H1 (cell line): ENCODE measurements around the gene ARHGEF16. TPM values are rescaled to one million over a fixed set of nuclear protein-coding genes. Genes with fewer than 3 reads are reported as not detected.
A peak's percentile ranks its signal among the peaks of the same experiment; 100 is the strongest.

Source experiments
- CTCF ChIA-PET: fragments of 300-600 bp; sonication (Branson Sonifier 250); formaldehyde crosslinking; loops from one replicate; lab custom pipeline; 2021; ENCODE audit not compliant: partially characterized antibody; lab: Charles Lee
- POLR2A ChIA-PET: fragments of 300-600 bp; sonication (Branson Sonifier 250); formaldehyde crosslinking; loops from one replicate; lab custom pipeline; 2021; ENCODE audit warnings: inconsistent platforms; ENCODE audit not compliant: partially characterized antibody; lab: Charles Lee
- DNase-seq, 2 experiments: peaks; one replicate each; pipeline versions ENCODE4 v3.0.0 to v3.0.0-alpha.2; 2010 to 2022; ENCODE audit warnings: low spot score in 2 of 2, low read depth in 1 of 2, mixed read lengths in 1 of 2
- FAIRE-seq: peaks from 2 replicates; lab custom pipeline; 2011; peaks lifted over from hg19 to GRCh38; lab: Jason Lieb, UNC
- H2AFZ ChIP-seq: 2 replicates; pipeline ENCODE4 v1.8.1; 2012; ENCODE audit warnings: low read length, inconsistent platforms
- H2AK5ac ChIP-seq: 2 replicates; pipeline ENCODE4 v1.6.1; 2013; ENCODE audit warnings: low read depth, low read length
- H2BK120ac ChIP-seq: replicated peaks from 2 replicates; pipeline ENCODE3; 2013; ENCODE audit warnings: low read depth, low read length, inconsistent platforms
- H2BK12ac ChIP-seq: 2 replicates; pipeline ENCODE4 v1.6.1; 2013; ENCODE audit warnings: low read depth, low read length
- H2BK15ac ChIP-seq: 2 replicates; pipeline ENCODE4 v1.6.1; 2013; ENCODE audit warnings: low read length
- H2BK20ac ChIP-seq: 2 replicates; pipeline ENCODE4 v1.6.1; 2013; ENCODE audit warnings: low read length
- H2BK5ac ChIP-seq: 2 replicates; pipeline ENCODE4 v1.6.1; 2013; ENCODE audit warnings: low read depth, low read length
- H3K14ac ChIP-seq: 2 replicates; pipeline ENCODE4 v1.6.1; 2013; ENCODE audit warnings: inconsistent platforms; ENCODE audit not compliant: insufficient read length
- H3K18ac ChIP-seq: 2 replicates; pipeline ENCODE4 v1.6.1; 2013; ENCODE audit warnings: low read length; ENCODE audit errors: extremely low read depth
- H3K23ac ChIP-seq: 2 replicates; pipeline ENCODE4 v1.6.1; 2013; ENCODE audit warnings: inconsistent platforms; ENCODE audit not compliant: insufficient read length
- H3K23me2 ChIP-seq: 2 replicates; pipeline ENCODE4 v1.6.1; 2013; ENCODE audit warnings: low read depth, low read length
- H3K27ac ChIP-seq: 2 replicates; pipeline ENCODE4 v1.6.1; 2011; ENCODE audit warnings: low read depth, low read length, inconsistent platforms
- H3K27me3 ChIP-seq, 4 experiments: replicated peaks in 1 of 4; 1 replicate in 1 of 4; 2 replicates in 3 of 4; pipeline versions ENCODE4 v1.6.1 to v1.8.1; 2011 to 2013; ENCODE audit warnings: low read length in 3 of 4, mild to moderate bottlenecking in 3 of 4, inconsistent platforms in 2 of 4, mixed read lengths in 2 of 4, moderate library complexity in 1 of 4; ENCODE audit not compliant: control insufficient read depth in 3 of 4, insufficient read depth in 3 of 4; ENCODE audit errors: extremely low read depth in 1 of 4
- H3K36me3 ChIP-seq, 4 experiments: 2 replicates each; pipeline versions ENCODE4 v1.6.1 to v1.8.1; 2011 to 2013; ENCODE audit warnings: mild to moderate bottlenecking in 4 of 4, low read length in 3 of 4, moderate library complexity in 2 of 4, control low read depth in 1 of 4, inconsistent platforms in 1 of 4; ENCODE audit not compliant: insufficient read depth in 4 of 4, control insufficient read depth in 2 of 4
- H3K4ac ChIP-seq: replicated peaks from 2 replicates; pipeline ENCODE3; 2013; ENCODE audit warnings: low read length, low read depth, mixed read lengths, inconsistent platforms; ENCODE audit not compliant: insufficient read length
- H3K4me1 ChIP-seq, 4 experiments: replicated peaks in 1 of 4; 1 replicate in 1 of 4; 2 replicates in 3 of 4; pipeline versions ENCODE4 v1.6.1 to v1.8.1; 2011 to 2013; ENCODE audit warnings: low read length in 3 of 4, inconsistent platforms in 2 of 4, mixed read lengths in 1 of 4; ENCODE audit not compliant: insufficient read depth in 4 of 4, control insufficient read depth in 3 of 4
- H3K4me2 ChIP-seq, 2 experiments: 2 replicates each; pipeline versions ENCODE4 v1.6.1 to v1.8.1; 2011 to 2013; ENCODE audit warnings: low read depth in 2 of 2, low read length in 2 of 2, control low read depth in 1 of 2, inconsistent platforms in 1 of 2, mild to moderate bottlenecking in 1 of 2; ENCODE audit not compliant: insufficient read depth in 1 of 2
- H3K4me3 ChIP-seq, 4 experiments: fragments of 200-600, 300-600 bp in 1 of 4; sonication (generic), shearing (Covaris generic), sonication (Bioruptor Twin) in 1 of 4; 2 replicates each; pipeline versions ENCODE4 v1.5.1 to v1.8.1; 2011 to 2016; ENCODE audit warnings: low read length in 4 of 4, low read depth in 3 of 4, control low read depth in 2 of 4, inconsistent platforms in 2 of 4, mild to moderate bottlenecking in 2 of 4, mixed read lengths in 1 of 4, moderate library complexity in 1 of 4; ENCODE audit not compliant: insufficient read depth in 2 of 4; ENCODE audit errors: extremely low read depth in 1 of 4
- H3K56ac ChIP-seq: replicated peaks from 2 replicates; pipeline ENCODE3; 2013; ENCODE audit warnings: low read depth, mild to moderate bottlenecking, mixed read lengths, low read length, inconsistent platforms; ENCODE audit not compliant: insufficient read length
- H3K79me1 ChIP-seq: 2 replicates; pipeline ENCODE4 v1.6.1; 2013; ENCODE audit warnings: low read depth, low read length, control low read depth
- H3K79me2 ChIP-seq, 2 experiments: 2 replicates each; pipeline versions ENCODE4 v1.6.1 to v1.8.1; 2012 to 2013; ENCODE audit warnings: low read length in 2 of 2, mild to moderate bottlenecking in 2 of 2, inconsistent platforms in 1 of 2; ENCODE audit not compliant: insufficient read depth in 2 of 2, control insufficient read depth in 1 of 2
- H3K9ac ChIP-seq, 4 experiments: replicated peaks in 1 of 4; 1 replicate in 1 of 4; 2 replicates in 3 of 4; pipeline versions ENCODE4 v1.6.1 to v1.8.1; 2011 to 2013; ENCODE audit warnings: low read depth in 3 of 4, low read length in 3 of 4, control low read depth in 2 of 4, mild to moderate bottlenecking in 2 of 4, moderate library complexity in 2 of 4, inconsistent platforms in 1 of 4; ENCODE audit errors: extremely low read depth in 1 of 4
- H3K9me3 ChIP-seq, 2 experiments: 2 replicates each; pipeline versions ENCODE4 v1.6.1 to v1.8.1; 2012 to 2013; ENCODE audit warnings: mild to moderate bottlenecking in 2 of 2, moderate library complexity in 2 of 2, control low read depth in 1 of 2, inconsistent platforms in 1 of 2, low read depth in 1 of 2, low read length in 1 of 2, mixed read lengths in 1 of 2; ENCODE audit not compliant: insufficient read depth in 2 of 2
- H4K20me1 ChIP-seq, 2 experiments: replicated peaks in 1 of 2; 2 replicates each; pipeline versions ENCODE3 to v1.8.1; 2011 to 2013; ENCODE audit warnings: inconsistent platforms in 2 of 2, low read length in 2 of 2, mild to moderate bottlenecking in 1 of 2; ENCODE audit not compliant: insufficient read depth in 2 of 2, control insufficient read depth in 1 of 2
- H4K5ac ChIP-seq: 2 replicates; pipeline ENCODE4 v1.6.1; 2013; ENCODE audit warnings: low read length, low read depth, mixed read lengths, inconsistent platforms; ENCODE audit not compliant: insufficient read length
- H4K8ac ChIP-seq: 2 replicates; pipeline ENCODE4 v1.8.0; 2013; ENCODE audit warnings: mild to moderate bottlenecking, moderate library complexity, low read length, inconsistent platforms; ENCODE audit not compliant: insufficient read depth; ENCODE audit errors: extremely low read depth
- H4K91ac ChIP-seq: replicated peaks from 2 replicates; pipeline ENCODE3; 2013; ENCODE audit warnings: low read length, mixed read lengths, inconsistent platforms; ENCODE audit not compliant: insufficient read length
- CBX8 ChIP-seq: fragments of 300-800, 300-1000 bp; sonication (generic); IDR thresholded peaks from 2 replicates; pipeline ENCODE4 v1.7.1; 2016; ENCODE audit warnings: low read depth, low read length, borderline replicate concordance
- EZH2 ChIP-seq: fragments of 200-600 bp; sonication (generic); IDR thresholded peaks from 2 replicates; pipeline ENCODE4 v1.7.1; 2012; ENCODE audit warnings: low read depth, mild to moderate bottlenecking, moderate library complexity, low read length, inconsistent platforms; ENCODE audit not compliant: severe bottlenecking
- JUND ChIP-seq: IDR thresholded peaks from 2 replicates; pipeline ENCODE4 v1.6.1; 2011; ENCODE audit warnings: mild to moderate bottlenecking, improper control_type of control experiment, low read length
- KDM1A ChIP-seq: fragments of 200-600, 300-600 bp; sonication (generic); IDR thresholded peaks from 2 replicates; pipeline ENCODE4 v1.7.1; 2016; ENCODE audit warnings: mild to moderate bottlenecking, low read length, borderline replicate concordance
- SAP30 ChIP-seq: fragments of 300-600 bp; sonication (generic); IDR thresholded peaks from 2 replicates; pipeline ENCODE4 v1.7.1; 2012; ENCODE audit warnings: low read length, moderate library complexity, mild to moderate bottlenecking, inconsistent platforms; ENCODE audit not compliant: insufficient read depth, insufficient replicate concordance
- SIX5 ChIP-seq: IDR thresholded peaks from 2 replicates; pipeline ENCODE4 v1.6.1; 2011; ENCODE audit warnings: mild to moderate bottlenecking, low read depth, low read length
- TEAD4 ChIP-seq: IDR thresholded peaks from 2 replicates; pipeline ENCODE4 v1.6.1; 2012; ENCODE audit warnings: low read depth, low read length, inconsistent platforms, mixed read lengths
- WGBS, 2 experiments: shearing (Covaris generic) in 1 of 2; methylation state at CpG; one replicate each; pipeline versions ENCODE4 v1.1.6 to v1.1.7; 2013 to 2015; ENCODE audit warnings: low lambda C conversion rate in 2 of 2, mixed read lengths in 2 of 2, inconsistent platforms in 1 of 2, low coverage in 1 of 2, missing lambda C conversion rate in 1 of 2; ENCODE audit not compliant: insufficient replicate concordance in 2 of 2, insufficient coverage in 1 of 2, insufficient read length in 1 of 2; ENCODE audit errors: extremely low coverage in 1 of 2, missing lambda C conversion rate in 1 of 2; 5-methylcytosine and 5-hydroxymethylcytosine counted together
- polyA plus RNA-seq, 7 experiments: library from polyadenylated mRNA; depleted of rRNA in 3 of 7; stranded (reverse) in 5 of 7; unstranded in 2 of 7; fragments of >200 nt in 5 of 7; fragments of 200-250 nt in 2 of 7; gene quantifications; 1 replicate in 5 of 7; 2 replicates in 1 of 7; 4 replicates in 1 of 7; pipeline versions ENCODE4 v1.2.1 to v1.2.3, GENCODE V29; 2011 to 2013; ENCODE audit warnings: missing spikeins in 2 of 7, mixed read lengths in 2 of 7
- total RNA-seq: library from RNA; stranded (reverse); fragmentation: NEBNext Ultra II Directional; extraction: Animal tissue kit (Norgen Biotek cat#: 25700); gene quantifications from 2 replicates; pipeline ENCODE4 v1.2.1, GENCODE V29; 2021
- TF ChIP-seq, protein P1 (sequence below): IDR thresholded peaks from 2 replicates; pipeline ENCODE4 v1.6.1; 2011; ENCODE audit warnings: low read length, improper control_type of control experiment

The ARHGEF16 gene
- total and polyA plus RNA-seq, 2 of the 8 experiments (the other 6 are each of a cell fraction or from before 2014, with no cell fraction given), result 18.3 to 20.7 TPM

DNA sequence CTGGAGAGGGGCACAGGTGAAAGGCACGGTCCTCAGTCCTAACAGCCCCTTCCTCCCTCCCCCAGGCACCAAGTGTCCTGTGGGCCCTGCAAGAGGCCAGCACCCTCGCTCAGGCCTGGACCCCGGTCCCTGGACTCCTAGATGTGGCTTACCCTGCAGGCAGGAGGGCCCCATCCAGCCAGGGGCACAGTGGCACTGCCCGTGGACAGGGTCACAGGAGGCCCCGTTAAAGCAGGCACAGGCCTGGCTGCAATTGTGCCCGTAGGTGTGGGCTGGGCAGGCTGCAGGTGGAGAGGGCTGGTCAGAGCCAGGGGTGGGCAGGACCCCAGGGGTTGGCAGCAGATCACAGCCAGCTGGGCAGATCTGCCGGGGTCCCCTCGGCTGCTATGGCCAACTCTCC lies 44.5 kb downstream of the ARHGEF16 start:
- no peak for DNase-seq
- H3K14ac ChIP-seq, result no peak overlapping the region
- H2AK5ac ChIP-seq, result no peak overlapping the region
- H3K79me2 ChIP-seq, result no peaks in the 10 kb centered on the region
- CTCF ChIA-PET, result interaction anchor here (0.8 to 2.8 kb wide), 7 partner anchors 19 to 117 kb away, joined by 3 to 9 read pairs (median 3); no protein-coding TSS in a partner anchor
- WGBS, 2 experiments, result 88% methylated on average over 8 of the region's 8 CpGs; no CpG with 5 or more reads in 1 of the 2 experiments
- no peaks in the 10 kb centered on the region for H3K9me3 ChIP-seq
- H3K23me2 ChIP-seq, result no peaks in the 10 kb centered on the region
- H2AFZ ChIP-seq, result no peak overlapping the region
- no peak overlapping the region for H4K5ac ChIP-seq
- POLR2A ChIA-PET, result interaction anchor here (0.7 kb wide), 1 partner anchor 16 kb away, joined by 3 read pairs; no protein-coding TSS in a partner anchor
- no peak overlapping the region for H2BK20ac ChIP-seq
- no peak for TF ChIP-seq TEAD4
- no peak for TF ChIP-seq EZH2
- TF ChIP-seq KDM1A, result no peak
- no peak for TF ChIP-seq JUND
- no peak for TF ChIP-seq CBX8
- TF ChIP-seq SIX5, result no peak
- TF ChIP-seq, protein P1, sequence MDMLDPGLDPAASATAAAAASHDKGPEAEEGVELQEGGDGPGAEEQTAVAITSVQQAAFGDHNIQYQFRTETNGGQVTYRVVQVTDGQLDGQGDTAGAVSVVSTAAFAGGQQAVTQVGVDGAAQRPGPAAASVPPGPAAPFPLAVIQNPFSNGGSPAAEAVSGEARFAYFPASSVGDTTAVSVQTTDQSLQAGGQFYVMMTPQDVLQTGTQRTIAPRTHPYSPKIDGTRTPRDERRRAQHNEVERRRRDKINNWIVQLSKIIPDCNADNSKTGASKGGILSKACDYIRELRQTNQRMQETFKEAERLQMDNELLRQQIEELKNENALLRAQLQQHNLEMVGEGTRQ, result no peak
- TF ChIP-seq SAP30, result no peak
- peaks cover 0 to 4% (median 0%) of the 10 kb centered on the region in 4 experiments; a peak in 1 of 7 replicates for H3K4me1 ChIP-seq
- H3K79me1 ChIP-seq, result no peaks in the 10 kb centered on the region; the same call in 1 of the 2 replicates
- no peak overlapping the region for H3K4me3 ChIP-seq
- 0 out of 2 replicates have a peak overlapping the region, but pooled peaks have one; percentile 5 for H4K8ac ChIP-seq
- no peak overlapping the region for H3K4ac ChIP-seq
- no peak overlapping the region for H2BK12ac ChIP-seq
- H3K27me3 ChIP-seq, result no peaks in the 10 kb centered on the region
- H4K20me1 ChIP-seq, result peaks cover 2 to 17% of the 10 kb centered on the region in 2 experiments
- no peak overlapping the region for H3K56ac ChIP-seq
- no peak overlapping the region for H2BK5ac ChIP-seq
- H3K18ac ChIP-seq, result no peak overlapping the region
- H3K27ac ChIP-seq, result no peak overlapping the region
- no peak overlapping the region for H4K91ac ChIP-seq
- H3K4me2 ChIP-seq, result no peak overlapping the region
- no peaks in the 10 kb centered on the region; a peak in 2 of 8 replicates for H3K36me3 ChIP-seq
- no peak for FAIRE-seq
- no peak overlapping the region for H2BK15ac ChIP-seq
- H2BK120ac ChIP-seq, result no peak overlapping the region
- no peak overlapping the region for H3K23ac ChIP-seq
- H3K9ac ChIP-seq, result no peak overlapping the region
